Activated naive CD8-positive, alpha-beta T cell treated with anti-CD3 and anti-CD28 coated beads, Interleukin-2, amount 10 ng/mL, durations not matched to agents 7 days and 5 days (primary cell): ENCODE measurements around the gene CRYBG1. TPM values are rescaled to one million over a fixed set of nuclear protein-coding genes. Genes with fewer than 3 reads are reported as not detected.

Experiments
- ATAC-seq: fragments of 150-1000 bp; cut with Tn5 transposase; one replicate; pipeline ENCODE4 v1.10.0; 2021; ENCODE audit warnings: low read depth, moderate library complexity
- POLR2A ChIA-PET: fragments of 350-600 bp; sonication (Branson Sonifier 250); formaldehyde crosslinking; loops from one replicate; lab custom pipeline; 2021; ENCODE audit warnings: antibody characterized with exemption; lab: Charles Lee
- DNase-seq: peaks from one replicate; pipeline ENCODE4 v3.0.0; 2021
- H3K27ac Mint-ChIP-seq: one replicate; pipeline ENCODE4 v1.8.0; 2022; ENCODE audit warnings: mild to moderate bottlenecking, mixed read lengths
- H3K27me3 Mint-ChIP-seq: one replicate; pipeline ENCODE4 v1.8.0; 2022; ENCODE audit warnings: mild to moderate bottlenecking, moderate library complexity, mixed read lengths
- H3K36me3 Mint-ChIP-seq: one replicate; pipeline ENCODE4 v1.8.0; 2021; ENCODE audit warnings: mild to moderate bottlenecking, mixed read lengths
- H3K4me1 Mint-ChIP-seq: one replicate; pipeline ENCODE4 v1.8.0; 2021; ENCODE audit warnings: mixed read lengths
- H3K4me3 Mint-ChIP-seq: one replicate; pipeline ENCODE4 v1.8.0; 2022; ENCODE audit warnings: mild to moderate bottlenecking, moderate library complexity, mixed read lengths
- H3K9me3 Mint-ChIP-seq: one replicate; pipeline ENCODE4 v1.8.0; 2021; ENCODE audit warnings: mixed read lengths
- total RNA-seq, 2 experiments: library from RNA; stranded (reverse); gene quantifications; one replicate each; pipeline ENCODE4 v1.2.3, GENCODE V29; 2021

CRYBG1 gene
- total RNA-seq, 2 experiments from 2014 or later: 34.8 to 37.3 TPM

DNA sequence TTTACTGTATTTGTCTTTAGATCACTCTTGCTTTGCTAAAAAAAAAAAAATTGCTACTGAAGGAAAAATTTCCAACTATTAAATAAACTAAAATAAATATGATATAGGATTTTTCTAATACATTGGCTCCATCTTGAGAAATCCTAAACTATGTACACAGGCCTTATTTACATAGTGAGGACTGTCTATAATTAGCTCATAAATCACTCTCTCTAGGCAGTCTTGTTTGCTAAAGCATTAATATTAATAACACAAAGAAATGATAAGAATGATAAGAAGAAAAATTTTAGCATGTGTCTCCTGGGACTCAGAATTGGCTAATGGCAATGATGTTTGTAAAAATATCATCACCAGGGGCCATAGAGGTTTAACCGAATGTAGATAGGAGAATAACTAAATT lies 13.3 kb upstream of the CRYBG1 start:
- POLR2A ChIA-PET: no interaction called here
- no peaks in the 10 kb centered on the region for H3K4me1 Mint-ChIP-seq
- H3K4me3 Mint-ChIP-seq: no peak overlapping the region
- no peak for ATAC-seq
- H3K27me3 Mint-ChIP-seq: peaks cover 32% of the 10 kb centered on the region
- no peak overlapping the region for H3K27ac Mint-ChIP-seq
- H3K36me3 Mint-ChIP-seq: no peaks in the 10 kb centered on the region
- H3K9me3 Mint-ChIP-seq: no peaks in the 10 kb centered on the region
- DNase-seq: no peak

DNA sequence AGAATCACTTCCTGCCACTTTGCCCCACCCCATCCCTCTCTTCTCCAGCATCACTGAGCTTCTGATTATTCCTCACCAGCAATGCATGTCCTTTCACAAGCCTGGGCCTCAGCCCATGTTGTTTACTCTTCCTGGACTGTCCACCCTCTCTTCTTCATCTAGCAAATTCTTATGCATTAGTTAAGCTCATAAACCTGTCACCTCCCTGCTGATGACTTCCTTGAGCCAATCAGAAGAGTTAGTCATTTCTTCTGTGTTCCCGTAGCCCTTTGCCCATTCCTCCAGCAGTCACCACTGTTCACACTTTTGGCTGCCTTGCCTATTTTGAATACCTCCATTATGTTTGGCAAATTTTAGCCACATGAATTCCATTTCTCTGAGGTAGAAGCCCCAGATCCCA lies 4.1 kb upstream of the CRYBG1 start:
- POLR2A ChIA-PET: no interaction called here
- ATAC-seq: no peak
- no peak for DNase-seq
- Mint-ChIP-seq H3K27ac (no peak overlapping the region), H3K9me3 (peaks cover 2% of the 10 kb centered on the region), H3K27me3 (peaks cover 72% of the 10 kb centered on the region), H3K4me1 (peaks cover 7% of the 10 kb centered on the region), H3K36me3 (no peaks in the 10 kb centered on the region), H3K4me3 (no peak overlapping the region)

DNA sequence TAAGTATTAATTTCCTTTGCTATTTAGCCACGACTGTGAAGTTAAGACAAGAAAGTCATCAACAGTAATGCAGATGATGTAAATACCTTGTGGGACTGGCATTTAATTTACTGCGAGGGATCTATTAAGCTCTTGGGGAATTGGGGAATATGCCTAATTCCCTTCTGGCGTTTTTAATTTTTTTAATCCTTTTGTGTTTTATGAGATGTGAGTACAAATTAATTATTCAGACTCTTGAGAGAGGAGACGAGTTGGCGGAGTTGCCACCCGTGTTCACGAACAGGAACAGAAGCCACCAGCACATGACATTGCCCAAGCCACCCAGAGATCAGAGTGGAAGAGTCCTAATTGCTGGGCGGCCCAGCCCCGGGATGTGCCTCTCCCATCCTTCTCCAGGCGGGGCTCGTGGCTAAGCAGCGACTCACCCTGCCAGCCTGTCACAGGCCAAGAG lies 533 bp upstream of the CRYBG1 start:
- Mint-ChIP-seq H3K27ac (no peak overlapping the region), H3K36me3 (no peaks in the 10 kb centered on the region), H3K4me1 (peaks cover 8% of the 10 kb centered on the region), H3K9me3 (no peaks in the 10 kb centered on the region), H3K27me3 (peaks cover 60% of the 10 kb centered on the region), H3K4me3 (peak overlapping the region; percentile 70)
- ATAC-seq (no peak), DNase-seq (no peak)
- POLR2A ChIA-PET: no interaction called here

DNA sequence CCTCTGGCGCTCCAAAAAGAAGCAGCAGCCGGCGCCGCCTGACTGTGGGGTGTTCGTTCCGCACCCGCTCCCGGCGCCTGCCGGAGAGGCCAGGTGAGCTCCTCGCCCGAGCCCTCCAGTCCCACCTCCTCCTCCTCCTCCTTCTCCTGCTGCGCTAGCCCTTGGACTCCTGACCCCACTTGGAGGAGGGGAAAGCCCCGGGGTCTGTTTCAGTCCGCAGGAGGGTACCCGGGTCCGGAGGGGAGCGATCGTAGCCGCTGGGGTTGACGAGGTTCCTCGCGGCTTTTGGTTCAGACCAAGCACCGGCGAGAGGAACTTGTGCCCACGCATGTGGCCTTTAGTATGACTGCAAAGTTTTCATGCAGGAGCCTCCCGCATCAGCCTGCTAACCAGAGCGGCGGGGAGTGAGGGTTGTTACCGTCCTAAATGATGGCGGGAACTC lies 493 bp downstream of the CRYBG1 start:
- POLR2A ChIA-PET: no interaction called here
- DNase-seq: peak; percentile 49
- Mint-ChIP-seq H3K36me3 (no peaks in the 10 kb centered on the region), H3K4me3 (peak overlapping the region; percentile 76), H3K27me3 (peaks cover 57% of the 10 kb centered on the region), H3K4me1 (peaks cover 8% of the 10 kb centered on the region), H3K27ac (no peak overlapping the region), H3K9me3 (no peaks in the 10 kb centered on the region)
- ATAC-seq: peak; percentile 8

GRCh38 chr6:106363401-106364138 lies 3.1 kb downstream of the CRYBG1 start:
- no peaks in the 10 kb centered on the region for H3K36me3 Mint-ChIP-seq
- H3K4me1 Mint-ChIP-seq: peaks cover 8% of the 10 kb centered on the region
- POLR2A ChIA-PET: no interaction called here
- H3K9me3 Mint-ChIP-seq: no peaks in the 10 kb centered on the region
- DNase-seq (no peak), ATAC-seq (no peak)
- no peak overlapping the region for H3K27ac Mint-ChIP-seq
- H3K27me3 Mint-ChIP-seq: peaks cover 48% of the 10 kb centered on the region
- no peak overlapping the region for H3K4me3 Mint-ChIP-seq

DNA sequence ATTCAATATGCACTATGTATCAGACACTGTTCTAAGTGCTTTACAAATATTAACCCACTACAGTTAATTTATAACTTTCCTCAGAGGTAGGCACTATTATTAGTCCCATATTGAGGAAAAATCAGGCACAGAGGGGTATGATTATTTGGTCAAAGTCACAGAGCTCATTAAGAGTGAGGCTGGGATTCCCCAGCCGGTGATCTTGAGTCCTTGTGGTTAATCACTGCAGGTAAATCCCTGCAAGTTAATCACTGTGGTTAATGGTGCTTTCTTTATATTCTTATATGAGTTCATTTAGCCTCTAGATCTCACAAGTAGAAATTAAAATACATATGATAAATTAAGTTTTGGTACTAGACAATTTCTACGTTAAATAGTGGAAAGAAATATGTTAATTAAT lies 9.2 kb downstream of the CRYBG1 start:
- ATAC-seq (no peak), DNase-seq (no peak)
- Mint-ChIP-seq H3K9me3 (no peaks in the 10 kb centered on the region), H3K27me3 (peaks cover 21% of the 10 kb centered on the region), H3K4me1 (peaks cover 11% of the 10 kb centered on the region), H3K36me3 (no peaks in the 10 kb centered on the region), H3K27ac (no peak overlapping the region), H3K4me3 (no peak overlapping the region)
- POLR2A ChIA-PET: no interaction called here

DNA sequence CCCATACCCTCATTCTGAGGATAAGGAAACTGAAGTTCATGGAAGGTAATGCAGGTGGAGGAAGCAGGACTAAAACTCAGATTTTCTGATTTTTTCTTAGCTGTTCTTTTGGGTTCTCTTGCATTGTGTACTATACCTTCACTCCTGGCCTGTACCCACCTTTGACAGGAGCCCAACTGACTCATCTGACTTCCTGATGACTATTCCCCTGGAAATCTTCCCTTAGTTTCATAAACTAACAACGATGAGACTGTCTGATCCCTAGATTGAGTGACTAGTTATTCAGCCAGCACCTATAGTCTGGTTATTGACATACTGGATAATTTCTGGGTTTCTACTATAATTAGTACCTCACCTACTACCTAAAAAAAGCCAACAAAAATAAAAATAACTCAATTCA lies 10.1 kb downstream of the CRYBG1 start:
- no peak overlapping the region for H3K27ac Mint-ChIP-seq
- no peak for DNase-seq
- no peak for ATAC-seq
- H3K4me1 Mint-ChIP-seq: peaks cover 11% of the 10 kb centered on the region
- no peaks in the 10 kb centered on the region for H3K9me3 Mint-ChIP-seq
- no peaks in the 10 kb centered on the region for H3K36me3 Mint-ChIP-seq
- peaks cover 19% of the 10 kb centered on the region for H3K27me3 Mint-ChIP-seq
- H3K4me3 Mint-ChIP-seq: no peak overlapping the region
- POLR2A ChIA-PET: no interaction called here

DNA sequence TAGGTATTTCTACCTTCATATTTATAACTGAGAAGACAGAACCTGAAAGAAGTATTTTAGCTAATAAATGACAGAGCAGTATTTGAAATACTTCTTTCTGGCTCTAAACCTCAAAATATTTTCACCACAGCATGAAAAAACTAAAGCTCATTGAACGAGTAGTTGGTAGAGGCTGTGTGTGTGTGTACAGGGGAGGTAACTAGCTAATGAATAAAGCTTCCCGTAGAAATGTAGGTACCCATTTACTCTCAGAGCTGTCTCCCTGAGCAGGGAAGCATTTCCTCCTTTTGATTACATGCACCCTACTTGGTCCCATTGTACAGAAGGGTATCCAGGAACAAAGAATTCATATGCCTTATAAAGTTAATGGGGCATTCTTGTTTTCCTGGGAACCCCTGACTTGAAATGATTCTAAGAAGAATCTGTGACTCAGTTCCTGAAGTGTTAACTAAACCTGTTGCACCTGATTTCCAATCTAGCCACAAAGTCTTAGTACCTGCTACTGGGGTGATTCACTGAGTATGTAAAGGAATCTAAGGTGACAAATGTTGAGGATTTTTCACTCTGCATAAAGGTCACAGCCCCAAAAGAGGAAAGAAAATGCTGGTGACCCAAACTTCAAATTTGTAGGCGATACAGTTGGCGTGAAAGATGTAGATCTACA lies 12.5 kb downstream of the CRYBG1 start:
- Mint-ChIP-seq H3K4me3 (peak overlapping the region; percentile 38), H3K27ac (peak overlapping the region; percentile 62), H3K4me1 (peaks cover 11% of the 10 kb centered on the region), H3K27me3 (peaks cover 7% of the 10 kb centered on the region), H3K36me3 (no peaks in the 10 kb centered on the region), H3K9me3 (no peaks in the 10 kb centered on the region)
- ATAC-seq (peak; percentile 33), DNase-seq (no peak)
- POLR2A ChIA-PET: no interaction called here

GRCh38 chr6:106373502-106374239 lies 13.2 kb downstream of the CRYBG1 start:
- peaks cover 5% of the 10 kb centered on the region for H3K27me3 Mint-ChIP-seq
- no peak overlapping the region for H3K4me3 Mint-ChIP-seq
- POLR2A ChIA-PET: no interaction called here
- no peaks in the 10 kb centered on the region for H3K36me3 Mint-ChIP-seq
- DNase-seq (no peak), ATAC-seq (no peak)
- peaks cover 11% of the 10 kb centered on the region for H3K4me1 Mint-ChIP-seq
- H3K9me3 Mint-ChIP-seq: no peaks in the 10 kb centered on the region
- peak overlapping the region; percentile 62 for H3K27ac Mint-ChIP-seq

DNA sequence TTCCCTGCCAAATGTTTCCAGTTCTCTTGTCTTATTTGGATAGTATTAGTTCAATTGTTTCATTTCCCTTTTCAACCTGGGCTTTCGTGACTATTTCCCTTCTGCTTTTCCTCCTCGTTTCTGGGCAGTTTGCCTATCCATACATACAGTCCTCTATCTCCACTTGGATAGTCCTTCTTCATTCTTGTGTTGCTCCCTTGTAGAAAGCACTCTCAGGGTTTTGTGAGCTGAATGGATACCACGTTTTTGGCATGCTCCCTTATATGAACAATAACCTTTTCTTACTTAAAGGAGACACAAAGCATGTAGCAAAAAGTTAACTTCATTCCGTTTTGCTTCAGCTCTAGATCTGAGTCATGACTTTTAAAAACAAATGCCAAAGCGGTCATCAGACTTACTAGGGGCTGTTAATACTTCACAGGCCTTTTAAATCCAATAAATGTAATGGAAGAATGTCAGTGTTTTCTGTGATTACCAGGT lies 16.6 kb downstream of the CRYBG1 start:
- Mint-ChIP-seq H3K4me1 (peaks cover 18% of the 10 kb centered on the region), H3K27ac (no peak overlapping the region), H3K4me3 (no peak overlapping the region), H3K36me3 (no peaks in the 10 kb centered on the region), H3K27me3 (peaks cover 2% of the 10 kb centered on the region), H3K9me3 (no peaks in the 10 kb centered on the region)
- ATAC-seq: no peak
- DNase-seq: no peak
- POLR2A ChIA-PET: no interaction called here

- H3K4me1 Mint-ChIP-seq: peaks cover 8% of the 10 kb centered on the region
- H3K4me3 Mint-ChIP-seq: no peak overlapping the region
- POLR2A ChIA-PET: no interaction called here
- no peak for DNase-seq
- H3K27me3 Mint-ChIP-seq: peaks cover 5% of the 10 kb centered on the region
- no peaks in the 10 kb centered on the region for H3K36me3 Mint-ChIP-seq
- ATAC-seq: no peak
- no peak overlapping the region for H3K27ac Mint-ChIP-seq
- H3K9me3 Mint-ChIP-seq: no peaks in the 10 kb centered on the region
Measured at GRCh38 chr6:106379951-106380350, 19.4 kb downstream of the CRYBG1 start.

DNA sequence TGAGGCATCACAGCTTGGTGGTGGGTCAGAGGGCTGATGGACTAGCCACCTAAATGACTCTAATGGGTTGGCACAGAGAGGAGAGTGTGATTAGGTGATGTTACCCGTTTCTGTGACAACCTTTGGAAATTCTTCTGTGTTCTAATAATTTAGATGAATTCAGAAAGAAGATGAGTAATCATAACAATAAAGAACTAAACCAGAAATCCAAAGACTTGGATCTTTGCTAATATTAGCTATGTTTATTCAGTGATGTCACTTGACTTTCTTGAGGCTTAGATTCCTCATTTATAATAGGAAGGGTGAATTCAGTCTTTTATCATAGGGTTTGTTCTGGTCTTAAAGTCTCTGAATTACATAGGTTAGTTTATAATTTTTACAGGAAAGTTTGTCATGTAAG lies 19.9 kb downstream of the CRYBG1 start:
- Mint-ChIP-seq H3K36me3 (no peaks in the 10 kb centered on the region), H3K4me3 (no peak overlapping the region), H3K27ac (no peak overlapping the region), H3K9me3 (no peaks in the 10 kb centered on the region), H3K27me3 (peaks cover 5% of the 10 kb centered on the region), H3K4me1 (peaks cover 8% of the 10 kb centered on the region)
- DNase-seq: no peak
- POLR2A ChIA-PET: no interaction called here
- ATAC-seq: no peak

DNA sequence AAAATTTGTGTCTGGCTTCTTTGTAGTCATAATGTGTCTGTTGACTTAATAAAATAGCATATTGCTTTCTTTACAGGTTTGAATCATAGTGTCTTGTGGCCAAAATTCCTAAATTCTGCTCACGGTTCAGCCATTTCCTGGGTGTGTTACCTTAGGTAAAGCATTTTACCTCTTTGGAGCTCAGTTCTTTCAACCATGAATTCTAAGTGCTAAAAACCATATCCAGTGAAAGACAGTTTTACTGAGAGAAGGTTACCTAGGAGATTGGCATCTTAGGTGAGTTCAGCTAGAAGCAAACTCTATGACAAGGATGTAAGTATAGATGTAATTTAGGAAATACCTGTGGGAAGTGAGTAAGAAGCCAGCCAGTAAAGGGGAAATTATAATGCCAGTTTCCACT lies 20.7 kb downstream of the CRYBG1 start:
- POLR2A ChIA-PET: no interaction called here
- DNase-seq (no peak), ATAC-seq (no peak)
- peaks cover 5% of the 10 kb centered on the region for H3K27me3 Mint-ChIP-seq
- no peaks in the 10 kb centered on the region for H3K36me3 Mint-ChIP-seq
- H3K27ac Mint-ChIP-seq: no peak overlapping the region
- H3K4me3 Mint-ChIP-seq: no peak overlapping the region
- no peaks in the 10 kb centered on the region for H3K9me3 Mint-ChIP-seq
- H3K4me1 Mint-ChIP-seq: peaks cover 8% of the 10 kb centered on the region
